ENCODE results near the gene UBE2J2.
"Not testable (repeated sequence)": the region's sequence is repeated elsewhere in the genome, so short reads cannot be mapped to it uniquely, and the experiment has no call there.

The UBE2J2 gene

GRCh38 chr1:1253972-1254666 is 19.5 kb downstream of the UBE2J2 start:
- DNase-seq: no peak

DNA sequence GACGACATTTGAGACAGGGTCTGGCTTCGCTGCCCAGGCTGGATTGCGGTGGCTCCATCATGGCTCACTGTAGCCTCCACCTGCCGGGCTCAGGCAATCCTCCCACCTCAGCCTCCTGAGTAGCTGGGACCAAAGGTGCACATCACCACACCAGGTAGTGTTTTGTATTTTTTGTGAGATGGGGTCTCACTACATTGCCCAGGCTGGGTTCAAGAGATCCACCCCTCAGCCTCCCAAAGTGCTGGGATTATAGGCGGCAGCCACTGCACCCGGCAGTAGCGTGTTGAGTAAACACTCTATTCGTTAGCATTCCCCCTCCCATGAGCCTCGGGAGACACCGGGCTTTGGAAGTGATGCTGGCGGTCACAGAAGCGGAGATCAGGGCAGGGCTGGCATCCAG is 20.3 kb downstream of the UBE2J2 start:
- DNase-seq: no peak

- peak; percentile 53 to 60 for DNase-seq
Observed at GRCh38 chr1:1250786-1251284, 22.8 kb downstream of the UBE2J2 start.

DNA sequence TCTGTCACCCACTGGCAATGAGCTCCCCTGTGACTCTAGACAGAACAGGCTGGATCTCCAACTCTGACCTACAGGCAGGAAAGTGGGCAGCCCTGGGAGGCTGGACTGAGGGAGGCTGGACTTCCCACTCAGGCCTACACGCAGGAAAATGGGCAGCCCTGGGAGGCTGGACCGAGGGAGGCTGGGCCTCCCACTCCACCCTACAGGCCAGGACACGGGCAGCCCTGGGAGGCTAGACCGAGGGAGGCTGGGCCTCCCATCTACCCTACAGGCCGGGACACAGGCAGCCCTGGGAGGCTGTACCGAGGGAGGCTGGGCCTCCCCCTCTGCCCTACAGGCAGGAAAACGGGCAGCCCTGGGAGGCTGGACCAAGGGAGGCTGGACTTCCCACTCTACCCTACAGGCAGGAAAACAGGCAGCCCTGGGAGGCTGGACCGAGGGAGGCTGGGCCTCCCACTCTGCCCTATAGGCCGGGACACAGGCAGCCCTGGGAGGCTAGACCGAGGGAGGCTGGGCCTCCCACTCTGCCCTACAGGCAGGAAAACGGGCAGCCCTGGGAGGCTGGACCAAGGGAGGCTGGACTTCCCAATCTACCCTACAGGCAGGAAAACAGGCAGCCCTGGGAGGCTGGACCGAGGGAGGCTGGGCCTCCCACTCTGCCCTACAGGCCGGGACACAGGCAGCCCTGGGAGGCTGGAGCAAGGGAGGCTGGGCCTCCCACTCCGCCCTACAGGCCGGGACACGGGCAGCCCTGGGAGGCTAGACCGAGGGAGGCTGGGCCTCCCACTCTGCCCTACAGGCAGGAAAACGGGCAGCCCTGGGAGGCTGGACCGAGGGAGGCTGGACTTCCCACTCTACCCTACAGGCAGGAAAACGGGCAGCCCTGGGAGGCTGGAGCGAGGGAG is 25.4 kb downstream of the UBE2J2 start:
- DNase-seq: not testable (repeated sequence)

GRCh38 chr1:1247341-1247913 is 26.2 kb downstream of the UBE2J2 start:
- DNase-seq: no peak

GRCh38 chr1:1246577-1247340 is 26.9 kb downstream of the UBE2J2 start, which contains the start of gene C1QTNF12:
Gene C1QTNF12, minus strand, starts transcription at chr1:1246722. Its CDS starts 32 bp downstream, at chr1:1246690.
- no peak for DNase-seq

DNA sequence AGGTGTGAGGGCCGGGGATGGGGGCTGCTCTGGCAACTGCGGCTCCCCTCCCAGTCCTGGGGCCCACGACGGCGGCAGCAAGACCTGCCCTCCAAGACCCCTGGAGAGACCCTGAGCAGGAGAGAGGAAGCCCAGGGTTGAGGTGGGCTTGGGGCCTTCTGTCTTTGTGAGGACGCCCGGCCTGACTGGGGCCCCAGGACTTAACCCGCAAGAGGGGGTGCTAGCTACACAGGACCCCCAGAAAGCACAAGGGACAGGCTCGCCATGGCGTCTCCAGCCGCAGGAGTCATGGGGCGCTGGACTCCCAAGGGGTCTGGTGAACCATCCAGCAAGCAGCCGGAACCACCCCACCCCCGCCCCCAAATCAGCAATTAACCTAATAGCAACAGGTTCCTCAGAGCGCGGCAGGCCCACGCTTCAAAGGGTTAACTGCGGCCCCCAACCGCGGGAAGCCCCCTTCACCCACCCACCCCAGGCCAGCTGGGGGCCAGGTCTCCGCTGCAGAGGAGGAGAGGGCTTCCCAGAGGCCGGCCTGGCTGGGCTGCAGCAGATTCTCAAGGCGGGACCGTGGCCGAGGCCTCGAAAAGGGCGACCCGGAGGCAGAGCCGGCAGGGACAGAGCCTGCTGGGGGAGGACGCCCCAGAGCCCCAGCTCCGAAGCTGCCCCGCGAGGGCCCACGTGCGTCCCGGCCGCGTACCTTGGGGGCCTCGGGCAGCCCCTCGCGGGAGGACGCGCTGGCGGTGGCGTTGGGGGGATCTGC is 27.7 kb downstream of the UBE2J2 start:
- no peak for DNase-seq

DNA sequence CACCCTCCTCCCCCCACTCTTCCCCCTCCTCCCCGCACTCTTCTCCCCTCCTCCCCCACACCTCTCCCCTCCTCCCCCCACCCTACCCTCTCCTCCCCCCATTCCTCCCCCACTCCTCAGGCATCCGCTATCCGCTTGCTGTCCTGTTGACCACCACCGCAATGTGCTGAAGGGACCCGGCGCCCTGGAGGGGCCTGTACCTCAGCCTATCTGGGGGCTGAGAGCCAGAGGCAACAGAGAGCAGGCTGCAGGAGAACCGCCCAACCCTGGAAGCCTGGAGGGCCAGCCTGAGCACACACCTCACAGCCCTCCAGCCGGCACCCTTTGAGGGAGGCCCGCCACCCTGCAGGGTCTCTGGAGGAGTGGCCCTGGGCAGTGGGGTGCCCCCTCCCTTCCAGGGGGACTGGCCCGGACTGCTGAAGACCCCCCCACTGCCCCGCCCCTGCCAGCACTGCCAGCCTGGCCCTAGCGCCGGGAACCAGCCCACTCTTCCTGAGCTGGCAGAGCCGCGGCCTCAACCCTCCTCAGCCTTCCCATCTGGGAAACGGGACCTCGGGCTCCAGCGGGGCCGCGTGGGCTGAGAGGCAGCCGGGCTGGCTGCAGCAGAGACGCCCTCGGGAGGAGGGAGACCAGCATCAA is 28.4 kb downstream of the UBE2J2 start:
- no peak for DNase-seq

DNA sequence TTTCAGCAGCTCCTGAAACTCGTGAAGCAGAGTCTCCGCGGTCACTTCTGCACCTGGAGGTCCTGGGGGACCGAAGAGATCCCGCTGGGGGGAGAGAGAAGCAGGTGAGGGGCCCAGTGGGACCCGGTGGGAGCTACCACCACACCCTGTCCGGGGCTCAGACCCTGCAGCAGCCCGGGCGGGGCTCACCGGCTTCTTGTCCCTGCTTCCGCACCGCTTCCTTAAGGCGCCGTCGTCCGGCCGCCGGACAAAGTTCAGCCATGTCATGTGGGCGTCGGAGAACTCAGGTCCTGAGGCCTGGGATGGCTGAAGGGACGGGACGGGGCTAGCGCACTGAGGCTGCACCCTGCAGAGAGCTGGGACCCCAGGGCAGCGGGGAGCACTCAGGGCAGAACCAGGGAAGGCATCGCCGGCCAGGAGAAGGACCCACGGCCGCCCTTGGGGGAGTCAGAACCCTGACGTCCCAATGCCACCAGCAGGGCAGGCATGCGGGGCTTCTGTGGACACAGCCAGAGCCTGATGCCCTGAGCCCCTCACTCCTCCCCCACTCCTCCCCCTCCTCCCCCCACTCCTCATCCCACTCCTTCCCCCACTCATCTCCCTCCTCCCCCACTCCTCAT is 29.4 kb downstream of the UBE2J2 start:
- no peak for DNase-seq

- no peak for DNase-seq
Observed at GRCh38 chr1:1243807-1244191, 29.9 kb downstream of the UBE2J2 start.

- DNase-seq: no peak
Observed at GRCh38 chr1:1243266-1243660, 30.4 kb downstream of the UBE2J2 start.

DNA sequence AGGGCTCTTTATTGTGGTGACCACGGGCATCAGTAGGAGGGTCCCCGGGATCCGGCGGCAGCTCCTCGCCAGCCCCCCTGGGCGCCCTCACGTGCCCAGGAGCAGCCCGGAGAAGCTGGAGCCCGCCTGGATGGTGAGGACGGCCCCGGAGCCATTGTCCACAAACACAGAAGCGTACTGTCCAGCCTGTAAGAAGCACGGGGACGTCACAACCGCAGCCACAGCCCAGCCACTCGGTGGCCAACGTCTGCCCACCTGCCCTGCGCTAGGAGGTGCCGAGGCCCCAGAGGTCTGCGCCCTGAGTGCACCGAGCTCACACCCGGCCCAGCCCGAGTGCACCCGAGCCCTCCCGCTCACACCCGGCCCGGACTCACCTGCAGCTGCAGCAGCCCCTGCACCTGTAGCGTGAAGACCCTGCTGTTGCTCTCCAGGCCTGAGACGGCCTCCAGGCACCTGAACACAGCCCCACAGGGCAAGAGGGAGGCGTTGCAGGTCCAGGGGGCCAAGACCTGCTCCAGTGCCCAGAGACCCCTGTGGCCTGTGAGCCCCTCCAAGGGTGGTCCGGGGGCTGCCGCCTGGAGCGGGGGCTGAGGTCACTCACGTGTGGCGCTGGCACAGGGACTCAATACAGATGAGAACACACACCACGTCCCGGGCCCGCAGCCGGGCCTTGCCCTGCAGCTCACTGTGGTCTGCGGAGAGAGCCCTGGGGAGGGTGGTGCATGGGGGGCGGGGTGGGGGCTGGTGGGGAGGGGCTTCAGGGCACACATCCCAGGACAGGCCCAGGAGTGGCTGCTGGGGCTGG is 31.0 kb downstream of the UBE2J2 start:
- DNase-seq: no peak

DNA sequence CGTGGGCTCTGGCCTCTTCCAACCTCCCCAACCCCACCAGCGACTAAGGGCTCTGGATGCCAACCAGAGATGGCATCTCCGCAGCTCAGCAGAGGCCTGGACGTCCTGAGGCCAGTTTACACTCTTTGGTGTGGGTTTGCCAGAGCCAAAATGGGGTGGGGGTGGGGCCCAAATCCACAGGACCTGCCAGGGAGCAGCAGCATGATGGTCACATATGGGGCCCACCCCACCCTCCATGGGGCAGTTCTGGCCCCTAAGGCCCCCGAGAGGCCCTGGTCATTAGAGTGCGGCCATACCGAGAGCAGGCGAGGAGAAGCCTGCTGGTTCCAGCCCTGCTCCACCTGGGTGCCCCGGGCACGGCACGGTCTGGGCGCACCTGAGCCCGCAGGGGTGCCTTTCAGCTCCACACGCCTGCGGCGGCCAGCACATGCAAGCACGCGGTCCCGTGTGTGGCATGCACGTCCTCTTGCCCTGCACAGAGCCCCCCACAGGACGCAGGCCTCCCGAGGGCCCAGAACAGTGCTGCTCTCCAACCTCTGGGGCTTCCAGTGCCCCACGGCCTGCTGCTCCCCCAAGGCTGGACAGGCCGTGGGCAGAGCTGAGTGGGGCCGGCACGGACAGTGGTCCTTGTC is 31.9 kb downstream of the UBE2J2 start:
- DNase-seq: no peak

- DNase-seq: no peak
Observed at GRCh38 chr1:1240822-1241587, 32.6 kb downstream of the UBE2J2 start.

GRCh38 chr1:1240348-1240732 is 33.3 kb downstream of the UBE2J2 start:
- no peak for DNase-seq

GRCh38 chr1:1239614-1240347 is 33.9 kb downstream of the UBE2J2 start:
- DNase-seq: no peak

DNA sequence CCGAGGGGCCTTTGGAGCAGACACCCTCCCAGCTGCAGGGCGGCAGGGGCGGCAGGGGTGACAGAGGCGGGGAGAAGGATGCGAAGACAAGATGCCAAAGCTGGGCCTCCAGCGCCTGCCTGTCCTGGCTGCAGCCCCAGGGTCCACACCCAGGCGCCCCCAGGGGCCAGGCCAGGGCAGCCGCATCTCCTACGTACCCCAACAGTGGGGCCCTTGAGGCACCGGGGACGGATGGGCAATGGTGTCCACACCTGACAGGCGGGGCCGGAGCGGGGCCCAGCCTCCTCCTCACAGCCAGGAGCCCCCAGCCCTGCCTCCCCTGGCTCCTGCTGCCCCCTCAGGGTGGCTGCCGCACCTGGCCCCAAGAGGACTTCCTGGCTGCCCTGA is 34.4 kb downstream of the UBE2J2 start:
- DNase-seq: no peak

DNA sequence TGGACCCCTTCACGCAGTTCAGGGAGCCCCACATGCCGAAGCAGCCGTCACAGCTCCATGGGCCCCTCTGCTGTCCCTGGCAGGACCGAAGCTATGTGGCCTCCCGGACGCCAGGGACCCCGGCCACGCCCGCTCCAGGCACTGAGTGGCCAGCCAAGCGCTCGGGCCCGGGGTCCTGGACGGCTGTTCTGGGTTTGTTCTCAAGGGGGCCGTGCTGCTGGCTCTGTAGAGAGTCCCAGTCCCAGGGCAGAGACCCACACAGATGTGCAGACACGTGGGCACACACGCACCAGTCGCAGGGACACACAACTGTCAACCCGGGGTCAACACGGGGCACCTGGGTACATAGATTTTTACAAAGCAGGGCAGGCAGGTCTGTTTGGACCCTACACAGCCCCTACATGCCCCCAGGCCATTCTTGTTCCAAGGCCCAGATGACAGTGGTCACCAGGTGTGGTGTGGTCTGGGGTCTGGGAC is 34.9 kb downstream of the UBE2J2 start:
- DNase-seq: no peak

Measured in activated CD4-positive, alpha-beta T cell treated with anti-CD3 and anti-CD28 coated beads, Interleukin-2, amount 50 U/mL, for 4 hours (primary cell).